Measurements from ENCODE around the gene PBX3. TPM values are rescaled to one million over a fixed set of nuclear protein-coding genes. Genes with fewer than 3 reads are reported as not detected.

PBX3 gene
- total RNA-seq, 1 donor from 2014 or later: 82.3 TPM

DNA sequence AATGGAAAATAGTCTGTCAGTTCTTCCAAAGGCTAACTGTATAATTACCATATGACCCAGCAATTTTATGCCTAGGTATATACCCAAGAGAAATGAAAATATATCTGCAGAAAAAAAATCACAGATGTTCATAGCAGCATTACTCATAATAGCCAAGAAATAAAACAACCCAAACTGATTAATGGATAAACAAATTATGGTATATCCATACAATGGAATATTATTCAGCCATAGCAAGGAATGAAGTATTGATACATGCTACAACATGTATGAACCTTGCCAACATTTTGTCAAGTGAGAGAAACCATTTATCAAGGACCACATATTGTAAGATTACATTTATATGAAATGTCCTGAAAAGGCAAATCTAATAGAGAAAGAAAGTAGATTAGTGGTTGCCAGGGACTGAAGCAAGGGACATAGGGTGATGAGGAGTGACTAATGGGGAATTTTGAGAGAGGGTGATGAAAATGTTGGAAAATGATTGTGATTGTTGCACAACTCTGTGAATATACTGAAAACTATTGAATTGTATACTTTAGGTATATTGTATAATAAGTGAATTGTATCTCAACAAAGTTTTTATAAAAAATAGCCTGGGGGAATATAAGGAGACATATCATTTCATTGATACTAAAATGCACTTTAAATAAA lies 114.4 kb downstream of the PBX3 start:
- Histone ChIP-seq H3K36me3 (no peaks in the 10 kb centered on the region), H3K4me1 (peaks cover 7% of the 10 kb centered on the region), H3K9me3 (no peaks in the 10 kb centered on the region), H3K4me3 (no peak overlapping the region), H3K27me3 (no peaks in the 10 kb centered on the region), H3K27ac (no peak overlapping the region)
- TF ChIP-seq POLR2A (IDR thresholded peaks at IDR 0.05): no peak
- no peak for TF ChIP-seq POLR2AphosphoS5 (IDR thresholded peaks at IDR 0.05; ENCODE audit: insufficient read depth in 1 of 2, low read depth in 1 of 2)
- TF ChIP-seq, protein P1, sequence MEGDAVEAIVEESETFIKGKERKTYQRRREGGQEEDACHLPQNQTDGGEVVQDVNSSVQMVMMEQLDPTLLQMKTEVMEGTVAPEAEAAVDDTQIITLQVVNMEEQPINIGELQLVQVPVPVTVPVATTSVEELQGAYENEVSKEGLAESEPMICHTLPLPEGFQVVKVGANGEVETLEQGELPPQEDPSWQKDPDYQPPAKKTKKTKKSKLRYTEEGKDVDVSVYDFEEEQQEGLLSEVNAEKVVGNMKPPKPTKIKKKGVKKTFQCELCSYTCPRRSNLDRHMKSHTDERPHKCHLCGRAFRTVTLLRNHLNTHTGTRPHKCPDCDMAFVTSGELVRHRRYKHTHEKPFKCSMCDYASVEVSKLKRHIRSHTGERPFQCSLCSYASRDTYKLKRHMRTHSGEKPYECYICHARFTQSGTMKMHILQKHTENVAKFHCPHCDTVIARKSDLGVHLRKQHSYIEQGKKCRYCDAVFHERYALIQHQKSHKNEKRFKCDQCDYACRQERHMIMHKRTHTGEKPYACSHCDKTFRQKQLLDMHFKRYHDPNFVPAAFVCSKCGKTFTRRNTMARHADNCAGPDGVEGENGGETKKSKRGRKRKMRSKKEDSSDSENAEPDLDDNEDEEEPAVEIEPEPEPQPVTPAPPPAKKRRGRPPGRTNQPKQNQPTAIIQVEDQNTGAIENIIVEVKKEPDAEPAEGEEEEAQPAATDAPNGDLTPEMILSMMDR (IDR thresholded peaks at IDR 0.05): no peak
- no peak for DNase-seq (ENCODE audit: extremely low spot score in 2 of 2)
- intact Hi-C loops (cut with DNase I): no loop called here

DNA sequence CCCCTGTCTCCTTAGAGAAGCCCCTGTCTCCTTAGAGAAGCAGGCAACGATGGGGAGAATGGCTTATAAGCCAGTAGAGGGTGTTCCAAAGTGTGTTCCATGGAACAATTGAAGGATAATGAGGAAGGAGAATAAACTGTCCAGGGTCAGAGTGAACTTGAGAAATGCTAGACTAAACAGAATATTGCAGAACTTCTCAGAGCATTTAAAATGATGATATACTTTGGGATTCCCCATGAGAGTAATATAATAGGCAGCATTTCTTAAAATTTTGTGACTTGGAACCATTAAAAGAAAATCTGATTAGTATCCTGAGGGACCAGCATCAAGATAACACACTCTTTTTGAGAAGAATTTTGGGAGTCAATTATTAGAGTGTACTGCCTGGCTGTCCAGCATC lies 116.8 kb downstream of the PBX3 start:
- H3K9me3 ChIP-seq: no peaks in the 10 kb centered on the region
- DNase-seq (ENCODE audit: extremely low spot score in 2 of 2): no peak
- H3K27ac ChIP-seq: no peak overlapping the region
- H3K27me3 ChIP-seq: no peaks in the 10 kb centered on the region
- H3K36me3 ChIP-seq: no peaks in the 10 kb centered on the region
- peaks cover 11% of the 10 kb centered on the region for H3K4me1 ChIP-seq
- intact Hi-C loops (cut with DNase I): no loop called here
- TF ChIP-seq POLR2A (IDR thresholded peaks at IDR 0.05) (no peak), POLR2AphosphoS5 (IDR thresholded peaks at IDR 0.05; ENCODE audit: insufficient read depth in 1 of 2, low read depth in 1 of 2) (no peak)
- TF ChIP-seq, protein P1 (IDR thresholded peaks at IDR 0.05): no peak
- no peak overlapping the region for H3K4me3 ChIP-seq

DNA sequence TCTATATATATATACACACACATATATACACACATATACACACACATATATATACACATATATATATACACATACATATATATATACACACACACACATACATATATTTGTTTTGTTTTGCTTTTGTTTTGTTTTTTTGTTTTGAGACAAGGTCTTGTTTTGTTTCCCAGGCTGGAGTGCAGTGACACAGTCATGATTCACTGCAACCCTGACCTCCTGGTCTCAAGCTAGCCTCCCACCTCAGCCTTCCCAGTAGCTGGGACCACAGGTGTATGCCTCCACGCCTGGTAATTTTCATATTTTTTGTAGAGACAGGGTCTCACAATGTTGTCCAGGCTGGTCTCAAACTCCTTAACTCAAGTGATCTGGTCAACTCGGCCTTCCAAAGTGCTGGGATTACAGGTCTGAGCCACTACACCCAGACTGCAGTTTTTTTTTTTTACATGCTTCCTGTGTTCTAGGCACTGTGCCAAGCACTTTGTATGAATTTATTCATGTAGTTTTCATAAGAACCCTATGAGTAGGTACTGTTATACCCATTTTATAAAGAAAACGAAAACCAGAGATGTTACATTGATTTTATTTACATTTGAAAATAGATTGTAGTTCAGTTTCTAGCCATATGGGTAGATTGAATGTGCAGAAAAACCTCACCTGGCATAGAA lies 120.7 kb downstream of the PBX3 start:
- TF ChIP-seq POLR2A (IDR thresholded peaks at IDR 0.05): no peak
- no peak for TF ChIP-seq POLR2AphosphoS5 (IDR thresholded peaks at IDR 0.05; ENCODE audit: insufficient read depth in 1 of 2, low read depth in 1 of 2)
- TF ChIP-seq, protein P1 (IDR thresholded peaks at IDR 0.05): no peak
- H3K9me3 ChIP-seq: no peaks in the 10 kb centered on the region
- intact Hi-C loops (cut with DNase I): no loop called here
- H3K27ac ChIP-seq: no peak overlapping the region
- peaks cover 11% of the 10 kb centered on the region for H3K4me1 ChIP-seq
- no peaks in the 10 kb centered on the region for H3K27me3 ChIP-seq
- DNase-seq (ENCODE audit: extremely low spot score in 2 of 2): no peak
- no peak overlapping the region for H3K4me3 ChIP-seq
- H3K36me3 ChIP-seq: no peaks in the 10 kb centered on the region

DNA sequence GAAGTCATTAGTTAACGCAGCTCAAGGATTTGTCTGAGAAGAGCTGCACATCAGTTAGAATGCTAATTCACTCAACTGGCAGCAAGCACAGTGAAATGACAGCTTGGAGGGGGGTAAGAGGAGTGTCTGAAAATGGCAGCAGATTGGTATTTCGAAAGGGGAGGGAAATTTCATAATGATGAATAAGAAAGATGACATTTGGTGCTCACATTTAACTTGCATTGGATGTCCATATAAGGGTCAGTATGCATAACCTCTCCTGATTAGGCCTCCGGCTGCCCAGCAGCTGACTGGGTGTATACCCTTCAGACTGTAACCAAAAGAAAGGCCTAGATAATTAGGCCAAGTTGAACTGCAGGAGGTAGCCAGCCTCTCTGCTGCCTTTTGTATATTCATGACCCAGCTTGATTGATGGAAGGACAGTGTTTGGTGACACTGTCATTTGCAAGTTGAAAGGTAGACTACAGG lies 131.0 kb downstream of the PBX3 start:
- no peak for DNase-seq (ENCODE audit: extremely low spot score in 2 of 2)
- H3K27ac ChIP-seq: no peak overlapping the region
- intact Hi-C loops (cut with DNase I): no loop called here

More for the DNA sequence above, 131.0 kb downstream of the PBX3 start:
- TF ChIP-seq POLR2AphosphoS5 (IDR thresholded peaks at IDR 0.05; ENCODE audit: insufficient read depth in 1 of 2, low read depth in 1 of 2) (no peak), POLR2A (IDR thresholded peaks at IDR 0.05) (no peak)
- TF ChIP-seq, protein P1 (IDR thresholded peaks at IDR 0.05): no peak
- no peaks in the 10 kb centered on the region for H3K9me3 ChIP-seq
- H3K36me3 ChIP-seq: no peaks in the 10 kb centered on the region
- no peak overlapping the region for H3K4me3 ChIP-seq
- H3K4me1 ChIP-seq: no peaks in the 10 kb centered on the region
- H3K27me3 ChIP-seq: no peaks in the 10 kb centered on the region
